ENCODE data around the gene WDR46.

GRCh38 chr6:33249732-33250630, 39.1 kb downstream of the WDR46 start:
- TF ChIP-seq MXI1 (conservative IDR thresholded peaks at IDR 0.05; ENCODE audit: poor library complexity, severe bottlenecking) (no peak), EZH2 (IDR thresholded peaks at IDR 0.05; ENCODE audit: borderline replicate concordance, insufficient read depth, low read length, poor library complexity, severe bottlenecking) (no peak), TAF1 (IDR thresholded peaks at IDR 0.05; ENCODE audit: low read depth) (peak; percentile 10)
